Fibroblast of skin of right quadriceps (primary cell): ENCODE results near the gene PRRT2.
A peak's percentile ranks its signal among the peaks of the same experiment; 100 is the strongest.
"Not testable (repeated sequence)": the region's sequence is repeated elsewhere in the genome, so short reads cannot be mapped to it uniquely, and the experiment has no call there.

ENCODE experiments used
- DNase-seq: peaks from one replicate; pipeline ENCODE4 v3.0.0-alpha.2; 2013

Gene PRRT2

DNA sequence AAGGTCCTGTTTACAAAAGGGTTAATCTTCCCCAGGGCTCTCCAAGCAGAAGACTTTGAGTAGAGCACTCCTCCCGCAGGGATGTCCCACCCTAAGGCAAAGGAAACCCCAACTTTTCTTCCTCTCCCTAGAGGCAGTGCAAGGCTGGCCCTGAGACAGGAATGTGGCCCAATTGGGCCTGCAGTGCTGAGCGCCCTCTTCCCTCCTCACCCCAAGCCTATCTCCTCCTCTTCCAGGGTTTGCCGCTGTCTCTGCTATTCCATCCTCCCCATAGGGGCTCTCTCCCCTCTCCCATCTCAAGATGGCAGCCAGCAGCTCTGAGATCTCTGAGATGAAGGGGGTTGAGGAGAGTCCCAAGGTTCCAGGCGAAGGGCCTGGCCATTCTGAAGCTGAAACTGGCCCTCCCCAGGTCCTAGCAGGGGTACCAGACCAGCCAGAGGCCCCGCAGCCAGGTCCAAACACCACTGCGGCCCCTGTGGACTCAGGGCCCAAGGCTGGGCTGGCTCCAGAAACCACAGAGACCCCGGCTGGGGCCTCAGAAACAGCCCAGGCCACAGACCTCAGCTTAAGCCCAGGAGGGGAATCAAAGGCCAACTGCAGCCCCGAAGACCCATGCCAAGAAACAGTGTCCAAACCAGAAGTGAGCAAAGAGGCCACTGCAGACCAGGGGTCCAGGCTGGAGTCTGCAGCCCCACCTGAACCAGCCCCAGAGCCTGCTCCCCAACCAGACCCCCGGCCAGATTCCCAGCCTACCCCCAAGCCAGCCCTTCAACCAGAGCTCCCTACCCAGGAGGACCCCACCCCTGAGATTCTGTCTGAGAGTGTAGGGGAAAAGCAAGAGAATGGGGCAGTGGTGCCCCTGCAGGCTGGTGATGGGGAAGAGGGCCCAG lies 1.0 kb downstream of the PRRT2 start:
- no peak for DNase-seq

DNA sequence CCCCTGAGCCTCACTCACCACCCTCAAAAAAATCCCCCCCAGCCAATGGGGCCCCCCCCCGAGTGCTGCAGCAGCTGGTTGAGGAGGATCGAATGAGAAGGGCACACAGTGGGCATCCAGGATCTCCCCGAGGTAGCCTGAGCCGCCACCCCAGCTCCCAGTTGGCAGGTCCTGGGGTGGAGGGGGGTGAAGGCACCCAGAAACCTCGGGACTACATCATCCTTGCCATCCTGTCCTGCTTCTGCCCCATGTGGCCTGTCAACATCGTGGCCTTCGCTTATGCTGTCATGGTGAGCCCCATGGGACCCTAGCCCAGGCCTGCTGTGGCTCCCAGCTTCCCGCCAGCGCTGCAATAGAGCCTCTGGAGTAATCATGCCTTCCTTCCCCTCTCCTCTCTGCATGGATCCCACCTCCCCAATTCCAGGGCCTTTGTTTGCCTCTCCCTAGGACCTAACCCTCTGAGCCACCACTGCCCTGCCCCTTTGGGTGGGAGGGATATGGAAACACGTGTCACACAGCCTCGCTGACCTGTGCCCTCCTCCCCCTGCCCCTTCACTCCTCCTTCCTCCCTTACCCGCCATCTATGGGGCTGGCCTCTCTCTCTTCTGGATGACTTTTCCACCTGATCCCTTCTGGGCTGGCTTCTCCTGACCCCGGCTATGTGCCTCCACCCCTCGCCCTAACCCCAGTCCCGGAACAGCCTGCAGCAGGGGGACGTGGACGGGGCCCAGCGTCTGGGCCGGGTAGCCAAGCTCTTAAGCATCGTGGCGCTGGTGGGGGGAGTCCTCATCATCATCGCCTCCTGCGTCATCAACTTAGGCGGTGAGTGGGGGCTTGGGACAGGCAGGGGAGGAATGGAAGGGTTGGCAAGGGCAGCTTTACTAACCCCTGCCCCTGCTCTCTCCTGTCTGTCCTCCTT lies 1.9 kb downstream of the PRRT2 start:
- DNase-seq: no peak

DNA sequence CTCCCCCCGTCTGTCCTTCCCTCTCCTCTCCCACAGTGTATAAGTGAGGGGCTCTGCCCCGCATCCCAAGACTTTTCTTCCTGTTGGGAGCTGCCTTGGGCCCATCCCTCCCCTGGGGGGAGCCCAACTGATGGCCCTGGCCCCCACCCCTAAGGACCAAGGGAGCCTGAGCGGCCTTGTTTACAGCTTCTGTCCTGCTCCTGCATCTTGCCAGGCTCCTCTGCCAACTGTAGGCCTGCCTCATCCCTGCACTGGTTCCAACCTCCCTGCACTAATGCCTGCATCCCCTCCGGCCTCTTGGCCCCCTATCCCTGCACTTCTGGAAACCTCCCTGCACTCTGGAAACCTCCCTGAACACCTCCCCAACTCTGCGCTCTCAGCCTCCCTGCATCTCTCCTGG lies 2.6 kb downstream of the PRRT2 start:
- no peak for DNase-seq

DNA sequence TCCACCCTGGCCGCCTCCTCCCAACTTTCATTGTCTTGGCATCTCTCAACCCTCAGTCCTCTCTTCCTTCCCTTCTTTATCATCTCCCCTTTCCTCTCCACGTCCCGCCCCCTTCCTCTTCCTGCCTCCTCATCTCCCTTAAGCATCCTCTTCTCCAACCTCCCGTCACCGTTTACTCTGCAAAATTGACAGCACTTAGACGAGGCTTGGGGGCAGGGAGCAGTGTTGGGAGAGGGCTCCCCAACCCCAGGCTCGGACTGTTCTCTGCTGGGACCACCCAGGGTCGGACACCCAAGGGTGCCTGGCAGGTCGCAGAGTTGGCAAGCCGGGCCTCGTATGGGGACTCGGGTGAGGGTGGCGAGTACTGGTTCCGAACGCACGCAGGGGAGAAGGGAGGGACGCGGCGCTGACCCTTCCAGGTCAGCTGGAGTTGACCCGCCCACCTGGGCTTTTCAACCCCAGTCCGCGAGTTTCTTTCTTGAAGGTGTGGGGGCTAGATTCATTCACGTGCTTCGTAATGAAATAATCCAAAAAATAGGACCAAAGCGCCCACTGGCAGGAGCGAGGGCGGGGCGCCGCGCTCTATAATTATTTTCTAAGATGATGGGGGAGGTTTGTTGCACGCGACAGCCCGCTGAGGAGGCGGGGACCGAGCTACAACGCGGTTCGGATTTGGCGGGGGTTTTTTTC lies 3.2 kb downstream of the PRRT2 start:
- DNase-seq: no peak

DNA sequence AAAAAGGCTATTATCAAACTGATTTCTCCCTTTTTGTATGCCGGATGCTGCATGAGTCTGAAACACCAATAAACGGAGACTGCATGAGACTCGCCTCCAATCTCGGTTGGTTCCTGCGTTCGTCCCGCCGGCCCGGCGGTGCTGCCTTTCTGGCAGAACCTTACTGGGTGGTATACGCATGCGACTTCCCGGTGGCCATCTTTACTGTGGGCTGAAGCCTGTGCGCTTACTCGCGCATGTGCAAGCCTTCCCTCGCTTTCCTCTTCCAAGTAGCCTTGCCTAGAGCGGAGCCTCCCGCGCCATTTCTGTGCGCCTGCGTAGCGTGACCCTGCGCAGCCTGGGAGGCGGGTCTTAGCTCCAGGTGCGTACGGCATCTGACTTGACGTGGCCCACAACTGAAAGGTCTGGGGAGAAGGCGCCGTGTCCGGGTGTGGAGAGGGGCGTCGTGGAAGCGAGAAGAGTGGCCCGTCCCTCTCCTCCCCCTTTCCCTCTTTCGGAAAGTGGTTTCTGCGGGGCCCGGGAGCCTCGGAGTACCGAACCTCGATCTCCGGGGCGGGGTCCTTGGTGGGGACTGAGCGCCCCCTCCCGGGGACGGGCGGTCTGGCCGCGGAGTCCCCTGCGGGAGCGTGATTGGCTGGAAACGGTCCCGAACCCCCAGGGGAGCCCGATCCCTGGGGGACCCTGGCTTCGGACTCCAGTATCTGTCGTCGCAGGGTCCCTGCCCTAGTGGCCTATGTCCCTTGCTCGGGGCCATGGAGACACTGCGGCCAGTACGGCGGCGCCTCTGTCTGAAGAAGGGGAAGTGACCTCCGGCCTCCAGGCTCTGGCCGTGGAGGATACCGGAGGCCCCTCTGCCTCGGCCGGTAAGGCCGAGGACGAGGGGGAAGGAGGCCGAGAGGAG lies 4.0 kb downstream of the PRRT2 start, which contains the start of gene PAGR1:
PAGR1 (plus strand) TSS at position 360 of the 901 bp plus-strand sequence; CDS start at position 734, 374 bp downstream.
- DNase-seq: peak; percentile 99

DNA sequence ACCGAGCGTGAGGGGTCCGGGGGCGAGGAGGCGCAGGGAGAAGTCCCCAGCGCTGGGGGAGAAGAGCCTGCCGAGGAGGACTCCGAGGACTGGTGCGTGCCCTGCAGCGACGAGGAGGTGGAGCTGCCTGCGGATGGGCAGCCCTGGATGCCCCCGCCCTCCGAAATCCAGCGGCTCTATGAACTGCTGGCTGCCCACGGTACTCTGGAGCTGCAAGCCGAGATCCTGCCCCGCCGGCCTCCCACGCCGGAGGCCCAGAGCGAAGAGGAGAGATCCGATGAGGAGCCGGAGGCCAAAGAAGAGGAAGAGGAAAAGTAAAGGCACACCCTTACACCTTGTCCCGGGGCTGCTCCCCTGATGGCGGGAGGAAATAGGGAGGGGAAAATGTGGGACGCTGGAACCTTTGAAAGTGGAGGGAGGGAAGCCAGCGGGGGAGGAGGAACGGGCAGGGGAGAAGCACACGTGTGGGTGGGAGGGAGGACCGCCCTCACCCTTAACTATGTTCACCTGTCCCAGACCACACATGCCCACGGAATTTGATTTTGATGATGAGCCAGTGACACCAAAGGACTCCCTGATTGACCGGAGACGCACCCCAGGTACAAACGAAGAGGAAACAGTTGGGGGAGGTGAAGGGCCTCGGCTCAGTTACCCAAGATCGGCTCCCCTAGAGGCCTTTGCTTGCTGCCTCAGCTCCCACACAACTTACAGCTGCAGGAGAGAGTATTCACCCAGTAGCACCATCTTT lies 4.9 kb downstream of the PRRT2 start:
- DNase-seq: peak; percentile 42

DNA sequence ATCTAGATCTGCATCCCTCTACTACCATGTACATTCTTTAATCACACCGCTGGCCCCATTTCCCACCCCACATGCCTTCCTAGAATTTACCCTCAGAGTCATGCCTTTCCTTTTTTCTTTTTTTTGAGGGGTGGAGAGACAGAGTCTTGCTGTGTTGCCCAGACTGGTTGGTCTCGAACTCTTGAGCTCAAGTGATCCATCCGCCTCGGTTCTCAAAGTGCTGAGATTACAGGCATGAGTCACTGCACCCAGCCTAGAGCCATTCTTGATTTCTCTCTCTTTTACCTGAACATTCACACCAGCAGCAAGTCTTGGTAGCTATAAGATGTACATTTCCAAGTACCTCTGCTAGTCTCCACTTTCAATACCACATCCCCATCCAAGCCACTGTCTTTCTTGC lies 6.1 kb downstream of the PRRT2 start:
- DNase-seq: no peak

DNA sequence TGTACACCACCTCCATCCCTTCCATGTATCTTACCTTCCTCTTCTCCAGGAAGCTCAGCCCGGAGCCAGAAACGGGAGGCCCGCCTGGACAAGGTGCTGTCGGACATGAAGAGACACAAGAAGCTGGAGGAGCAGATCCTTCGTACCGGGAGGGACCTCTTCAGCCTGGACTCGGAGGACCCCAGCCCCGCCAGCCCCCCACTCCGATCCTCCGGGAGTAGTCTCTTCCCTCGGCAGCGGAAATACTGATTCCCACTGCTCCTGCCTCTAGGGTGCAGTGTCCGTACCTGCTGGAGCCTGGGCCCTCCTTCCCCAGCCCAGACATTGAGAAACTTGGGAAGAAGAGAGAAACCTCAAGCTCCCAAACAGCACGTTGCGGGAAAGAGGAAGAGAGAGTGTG lies 7.5 kb downstream of the PRRT2 start:
- no peak for DNase-seq

DNA sequence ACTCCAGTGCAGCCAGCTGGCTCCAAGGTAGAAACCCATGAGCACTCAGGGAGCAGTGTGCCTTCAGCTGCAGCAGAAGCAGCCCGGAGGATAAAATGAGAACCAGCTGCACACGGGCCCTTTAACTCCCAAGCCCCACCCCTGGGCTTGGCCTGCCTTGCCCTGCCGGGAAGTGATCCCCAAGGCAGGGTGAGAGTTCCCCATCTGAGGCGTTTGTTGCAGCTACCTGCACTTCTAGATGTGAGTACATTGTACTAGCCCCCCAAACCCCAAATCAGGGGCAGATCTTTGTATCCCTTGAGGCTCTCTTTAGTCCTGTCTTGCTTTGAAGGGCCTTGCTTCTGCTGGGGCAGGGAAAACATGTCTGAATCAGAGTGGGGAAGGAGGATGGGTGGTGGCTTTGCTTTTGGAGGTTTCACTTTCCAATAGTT lies 8.3 kb downstream of the PRRT2 start, which contains the start of gene MVP:
MVP (plus strand) TSS at position 192 of the 431 bp plus-strand sequence. CDS start 10,088 bp downstream, outside the sequence.
- DNase-seq: peak; percentile 69

DNA sequence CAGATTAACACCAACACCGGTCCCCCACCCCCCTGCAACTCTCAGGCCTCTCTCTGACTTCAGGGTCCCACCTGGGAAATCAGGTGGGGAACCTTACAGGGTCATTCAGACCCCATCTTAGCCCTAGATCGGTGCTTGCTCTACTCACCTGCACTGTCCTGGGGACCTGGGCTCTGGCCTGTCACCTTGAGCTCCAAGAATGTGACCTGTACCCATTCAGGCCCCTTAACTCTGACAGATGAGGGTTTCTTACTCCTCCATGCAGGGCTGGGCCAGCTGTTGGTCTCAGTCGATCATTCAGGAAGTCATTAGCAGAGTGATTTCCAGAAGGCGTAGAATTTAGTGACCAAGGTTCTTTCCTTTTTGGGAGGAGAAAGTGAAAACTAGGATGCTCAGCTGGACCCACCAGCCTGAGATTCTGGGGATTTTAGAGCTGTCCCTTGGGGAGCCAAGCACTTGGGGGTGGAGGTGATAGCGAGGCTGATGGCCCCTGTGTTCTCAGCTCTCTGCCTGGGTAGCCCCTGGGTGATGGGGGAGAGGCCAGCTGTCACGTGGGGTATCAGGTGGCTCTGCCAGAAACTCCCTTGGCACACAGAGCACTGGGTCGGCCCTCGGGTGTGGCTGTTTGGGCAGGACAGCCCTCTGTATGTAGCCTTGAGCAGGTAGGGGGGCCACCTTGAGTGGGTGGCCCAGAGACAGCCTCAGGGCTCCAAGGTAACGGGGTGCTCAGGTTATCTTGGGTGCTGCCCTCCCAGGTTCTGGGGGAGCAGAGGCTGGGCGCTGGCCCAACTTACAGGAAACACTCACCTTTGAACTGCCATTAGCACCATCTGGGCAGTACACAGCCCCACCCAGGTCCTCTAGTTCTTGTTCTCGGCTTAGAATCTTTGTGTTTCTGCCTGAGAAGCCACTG lies 9.0 kb downstream of the PRRT2 start:
- no peak for DNase-seq

DNA sequence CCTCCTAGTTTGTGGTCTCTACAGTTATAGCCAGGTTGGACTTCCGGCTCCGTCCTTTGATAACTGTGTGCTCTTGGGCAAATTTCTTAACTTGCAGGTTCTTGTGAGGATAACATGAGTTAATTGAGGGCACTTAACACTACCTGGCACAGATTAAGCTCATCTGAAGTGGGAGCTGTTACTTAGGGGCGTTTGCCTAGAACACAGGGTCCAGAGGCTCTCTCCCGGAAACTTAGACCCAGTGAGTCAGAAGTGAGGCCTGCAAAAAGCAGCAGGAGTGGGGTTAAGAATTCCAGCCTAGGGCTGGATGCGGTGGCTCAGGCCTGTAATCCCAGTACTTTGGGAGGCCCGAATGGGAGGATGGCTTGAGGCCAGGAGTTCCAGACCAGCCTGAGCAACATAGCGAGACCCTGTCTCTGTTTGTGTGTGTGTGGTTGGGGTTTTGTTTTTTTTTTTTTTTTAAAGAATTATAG lies 9.7 kb downstream of the PRRT2 start:
- peak; percentile 82 for DNase-seq

DNA sequence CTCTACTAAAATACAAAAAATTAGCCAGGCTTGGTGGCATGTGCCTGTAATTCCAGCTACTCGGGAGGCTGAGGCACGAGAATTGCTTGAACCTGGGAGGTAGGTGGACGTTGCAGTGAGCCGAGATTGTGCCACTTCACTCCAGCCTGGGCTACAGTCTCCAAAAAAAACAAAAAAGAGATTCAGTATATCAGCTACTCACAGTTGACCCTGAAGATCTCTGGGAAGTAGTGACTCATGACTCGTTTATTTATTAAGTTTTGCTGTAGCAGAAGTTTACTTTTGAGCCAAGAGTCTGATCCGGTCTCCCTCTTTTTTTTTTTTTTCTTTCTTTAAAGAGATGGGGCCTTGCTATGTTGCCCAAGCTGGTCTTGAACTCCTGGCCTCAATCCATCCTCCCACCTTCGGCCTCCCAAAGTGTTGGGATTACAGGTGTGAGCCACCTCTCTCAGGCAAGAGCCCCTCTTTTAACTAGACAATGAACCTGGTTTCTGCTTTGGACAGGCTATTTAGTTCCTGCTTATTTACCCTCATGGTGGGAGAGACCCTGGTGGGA lies 12.7 kb downstream of the PRRT2 start:
- DNase-seq: peak; percentile 79

DNA sequence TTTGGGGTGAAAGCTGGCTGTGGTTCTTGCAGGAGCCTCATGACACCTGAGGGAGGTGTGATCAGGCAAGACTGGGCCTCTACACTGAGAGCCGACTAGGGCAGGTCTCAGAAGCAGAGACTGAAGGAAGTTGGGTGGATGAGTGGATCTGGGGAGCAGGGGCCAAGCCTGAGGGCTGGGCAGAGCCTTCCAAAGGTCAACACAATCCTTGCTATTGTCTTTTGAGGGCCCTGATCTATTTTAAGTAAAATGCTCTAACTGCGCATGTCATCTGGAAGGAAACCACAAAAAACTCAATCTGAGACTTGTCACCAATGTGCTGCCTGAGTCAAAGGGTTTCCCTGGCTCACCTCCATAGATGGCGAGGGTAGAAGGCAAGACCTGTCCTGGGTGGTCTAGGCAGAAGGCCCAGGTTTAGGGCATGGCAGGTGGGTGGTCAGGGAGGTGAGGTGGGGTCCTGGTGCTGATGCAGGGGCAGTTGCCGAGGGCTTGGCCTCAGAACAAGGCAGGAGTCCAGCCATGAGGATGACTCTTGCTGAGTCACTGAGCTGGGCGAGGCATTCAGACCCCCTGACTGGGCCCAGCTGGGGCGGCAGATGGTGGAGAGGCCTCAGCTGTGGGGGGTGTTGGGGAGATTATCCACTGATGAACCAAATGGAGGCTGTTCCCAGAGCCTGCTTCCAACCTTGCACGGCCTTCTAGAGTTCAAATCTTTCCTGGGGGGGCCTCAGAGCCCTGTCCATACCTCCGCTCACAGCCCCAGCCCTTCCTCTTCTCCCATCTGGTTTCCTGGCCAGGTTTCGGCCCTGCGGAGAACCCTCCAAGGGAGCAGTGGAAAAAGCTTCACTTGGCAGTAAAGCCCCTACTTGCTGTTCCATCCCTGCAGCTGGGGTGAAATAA lies 13.4 kb downstream of the PRRT2 start:
- peak; percentile 80 for DNase-seq

DNA sequence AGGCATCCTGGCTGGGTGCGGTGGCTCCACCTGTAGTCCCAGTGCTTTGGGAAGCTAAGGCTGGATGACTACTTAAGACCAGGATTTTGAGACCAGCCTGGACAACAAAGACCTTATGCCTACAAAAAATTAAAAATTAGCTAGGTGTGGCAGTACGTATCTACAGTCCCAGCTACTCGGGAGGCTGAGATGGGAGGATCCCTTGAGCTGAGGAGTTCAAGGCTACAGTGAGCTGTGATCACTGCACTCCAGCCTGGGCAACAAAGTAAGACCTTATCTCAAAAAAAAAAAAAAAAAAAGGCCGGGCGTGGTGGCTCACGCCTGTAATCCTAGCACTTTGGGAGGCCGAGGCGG lies 14.3 kb downstream of the PRRT2 start:
- no peak for DNase-seq

DNA sequence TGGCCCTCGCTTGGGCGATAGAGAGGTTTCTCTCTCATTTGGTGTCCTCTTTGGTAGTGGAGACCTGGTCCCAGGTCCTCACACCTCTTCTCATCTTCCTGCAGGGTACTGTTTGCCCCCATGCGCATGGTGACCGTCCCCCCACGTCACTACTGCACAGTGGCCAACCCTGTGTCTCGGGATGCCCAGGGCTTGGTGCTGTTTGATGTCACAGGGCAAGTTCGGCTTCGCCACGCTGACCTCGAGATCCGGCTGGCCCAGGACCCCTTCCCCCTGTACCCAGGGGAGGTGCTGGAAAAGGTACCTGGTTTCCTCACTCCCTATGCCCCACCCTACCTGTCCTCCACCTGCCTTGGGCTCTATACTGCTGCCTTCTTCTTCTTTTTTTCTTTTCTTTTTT lies 18.8 kb downstream of the PRRT2 start:
- no peak for DNase-seq

DNA sequence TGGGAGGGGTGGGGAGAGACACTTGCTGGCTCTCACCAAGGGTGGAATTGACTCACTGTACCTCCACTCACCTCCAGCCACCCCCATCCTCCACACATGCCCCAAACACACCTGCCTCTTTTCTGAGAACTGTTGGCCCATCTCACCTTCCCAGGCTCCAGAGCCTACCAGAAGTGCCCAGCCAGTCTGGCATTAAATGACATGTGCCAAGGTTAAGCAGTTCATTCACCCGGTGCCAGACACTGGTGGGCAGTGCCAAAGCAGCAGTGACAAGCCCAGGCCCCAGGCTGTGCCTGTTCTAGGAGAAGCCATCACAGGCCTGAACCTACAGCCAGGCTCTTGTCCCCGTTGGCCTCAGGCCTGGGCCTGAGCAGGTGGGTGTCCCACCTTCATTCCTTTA lies 19.5 kb downstream of the PRRT2 start:
- DNase-seq: no peak

DNA sequence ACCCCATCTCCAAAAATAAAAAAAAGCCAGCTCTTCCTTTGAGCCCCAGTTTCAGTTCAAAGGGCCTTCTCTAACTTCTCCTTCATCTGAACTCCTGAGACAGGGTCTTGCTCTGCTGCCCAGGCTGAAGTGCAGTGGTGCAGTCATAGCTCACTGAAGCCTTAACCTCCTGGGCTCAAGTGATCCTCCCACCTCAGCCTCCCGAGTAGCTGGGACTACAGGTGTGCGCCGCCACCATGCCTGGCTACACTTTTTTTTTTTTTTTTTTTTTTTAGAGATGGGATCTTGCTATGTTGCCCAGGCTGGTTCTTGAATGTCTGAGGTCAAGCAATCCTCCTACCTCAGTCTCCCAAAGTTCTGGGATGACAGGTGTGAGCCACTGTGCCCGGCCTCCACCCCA lies 21.2 kb downstream of the PRRT2 start:
- not testable (repeated sequence) for DNase-seq

DNA sequence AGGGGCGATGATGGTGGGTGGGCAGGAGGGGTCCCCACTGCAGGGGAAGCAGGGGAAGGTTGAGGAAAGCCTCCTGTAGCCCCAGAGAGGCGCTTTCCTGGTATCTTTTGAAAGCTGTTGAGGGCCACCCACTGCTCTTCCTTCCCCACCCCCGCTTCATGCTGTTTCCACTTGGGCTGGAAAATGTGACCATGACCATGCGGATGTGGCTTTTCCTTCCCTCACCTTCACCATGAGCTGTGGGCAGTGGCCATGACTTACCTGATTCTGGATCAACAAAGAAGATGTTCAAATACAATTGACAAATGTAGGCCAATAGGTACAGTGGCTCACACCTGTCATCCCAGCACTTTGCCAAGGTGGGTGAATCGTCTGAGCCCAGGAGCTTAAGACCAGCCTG lies 22.1 kb downstream of the PRRT2 start:
- DNase-seq: no peak
